PC-9 (cell line): ENCODE data around the gene PALM3. TPM values are rescaled to one million over a fixed set of nuclear protein-coding genes. Genes with fewer than 3 reads are reported as not detected.
"Not testable (repeated sequence)": the region's sequence is repeated elsewhere in the genome, so short reads cannot be mapped to it uniquely, and the experiment has no call there.

Source experiments
- BruUV-seq: library from RNA; stranded (reverse); fragments of 400-500 nt; replicated peaks from 2 replicates; lab custom pipeline; 2021; lab: Mats Ljungman, UMichigan
- CTCF ChIA-PET: fragments of 300-600 bp; sonication (Branson Sonifier 250); formaldehyde crosslinking; loops from one replicate; lab custom pipeline; 2022; ENCODE audit warnings: antibody characterized with exemption; lab: Charles Lee
- POLR2A ChIA-PET: fragments of 300-600 bp; sonication (Branson Sonifier 250); formaldehyde crosslinking; loops from one replicate; lab custom pipeline; 2022; ENCODE audit warnings: antibody characterized with exemption; ENCODE audit not compliant: unreplicated experiment; lab: Charles Lee
- DNase-seq, 2 experiments: peaks; one replicate each; pipeline versions ENCODE4 v3.0.0 to v3.0.0-alpha.2; 2015 to 2022; ENCODE audit warnings: mixed read lengths in 1 of 2
- H2AFZ ChIP-seq: fragments of 200-600 bp; sonication (generic); 2 replicates; pipeline ENCODE4 v1.8.1; 2017; ENCODE audit warnings: antibody characterized with exemption
- H3F3A ChIP-seq: fragments of 200-600 bp; sonication (generic); 2 replicates; pipeline ENCODE4 v1.8.1; 2017; ENCODE audit warnings: antibody characterized with exemption, mild to moderate bottlenecking, low read depth; ENCODE audit not compliant: insufficient read depth
- H3K27ac ChIP-seq: fragments of 200-600 bp; sonication (generic); 2 replicates; pipeline ENCODE4 v1.6.1; 2016; ENCODE audit warnings: mixed run types
- H3K27me3 ChIP-seq: fragments of 200-600 bp; sonication (generic); 2 replicates; pipeline ENCODE4 v1.6.1; 2016; ENCODE audit warnings: low read depth, mixed run types; ENCODE audit not compliant: insufficient read depth
- H3K36me3 ChIP-seq: fragments of 200-600 bp; sonication (generic); 2 replicates; pipeline ENCODE4 v1.6.1; 2016; ENCODE audit warnings: low read depth, mixed run types
- H3K4me1 ChIP-seq: fragments of 200-600 bp; sonication (generic); replicated peaks from 2 replicates; pipeline ENCODE4 v1.6.1; 2016; ENCODE audit warnings: mixed run types; ENCODE audit not compliant: insufficient read depth
- H3K4me2 ChIP-seq: fragments of 200-600 bp; sonication (generic); 2 replicates; pipeline ENCODE4 v1.6.1; 2017; ENCODE audit warnings: mixed run types
- H3K4me3 ChIP-seq: fragments of 200-600 bp; sonication (generic); 2 replicates; pipeline ENCODE4 v1.6.1; 2016; ENCODE audit warnings: mixed run types
- H3K79me2 ChIP-seq: fragments of 200-600 bp; sonication (generic); 2 replicates; pipeline ENCODE4 v1.6.1; 2017; ENCODE audit warnings: low read depth, mixed run types
- H3K9me2 ChIP-seq: fragments of 200-600 bp; sonication (generic); 2 replicates; pipeline ENCODE4 v1.8.1; 2017; ENCODE audit warnings: mild to moderate bottlenecking; ENCODE audit not compliant: insufficient read depth
- H3K9me3 ChIP-seq: fragments of 200-600 bp; sonication (generic); 2 replicates; pipeline ENCODE4 v1.8.1; 2016; ENCODE audit warnings: low read depth; ENCODE audit not compliant: insufficient read depth
- H4K20me1 ChIP-seq: fragments of 200-600 bp; sonication (generic); 2 replicates; pipeline ENCODE4 v1.8.1; 2017; ENCODE audit not compliant: insufficient read depth
- CTCF ChIP-seq: fragments of 200-600 bp; sonication (generic); conservative IDR thresholded peaks from 2 replicates; pipeline ENCODE4 v1.6.1; 2017; ENCODE audit warnings: mixed run types, antibody characterized with exemption, mild to moderate bottlenecking, moderate library complexity
- EZH2 ChIP-seq: fragments of 200-600 bp; sonication (generic); IDR thresholded peaks from 2 replicates; pipeline ENCODE4 v1.8.0; 2017; ENCODE audit warnings: antibody characterized with exemption, low read depth
- intact Hi-C: fragments of 100-400 bp; cut with micrococcal nuclease; formaldehyde crosslinking; loops from one replicate; pipeline ENCODE4 v1.10.0; 2022; ENCODE audit not compliant: unreplicated experiment
- total RNA-seq: library from RNA; stranded (reverse); gene quantifications from 2 replicates; pipeline ENCODE4 v1.2.3, GENCODE V29; 2021

PALM3 gene
- total RNA-seq, 1 experiment from 2014 or later = 28.8 TPM

DNA sequence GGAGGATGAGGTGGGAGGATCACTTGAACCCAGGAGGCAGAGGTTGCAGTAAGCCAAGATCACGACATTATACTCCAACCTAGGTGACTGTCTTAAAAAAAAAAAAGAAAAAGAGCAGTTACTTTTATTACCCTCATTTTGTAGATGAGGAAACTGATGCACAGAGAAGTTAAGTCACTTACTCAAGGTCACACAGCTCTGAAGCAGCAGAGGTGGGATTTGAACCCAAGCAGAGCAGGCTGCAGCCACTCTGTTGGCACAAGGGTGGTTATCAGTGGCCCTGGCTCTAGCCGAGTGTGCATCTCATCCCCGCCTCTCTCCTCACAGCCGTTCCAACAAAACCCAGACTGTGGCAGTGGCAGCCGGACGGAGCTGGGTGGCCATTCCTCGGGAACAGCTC lies 22.7 kb downstream of the PALM3 start:
- H3K27ac ChIP-seq = no peak overlapping the region
- TF ChIP-seq CTCF = no peak
- no peak for TF ChIP-seq EZH2
- H3K79me2 ChIP-seq = no peaks in the 10 kb centered on the region
- no peaks in the 10 kb centered on the region for H3K4me1 ChIP-seq
- no TSS peak for BruUV-seq
- H4K20me1 ChIP-seq = no peaks in the 10 kb centered on the region
- no peak overlapping the region for H3K4me2 ChIP-seq
- ChIA-PET CTCF (no interaction called here), POLR2A (no interaction called here)
- DNase-seq = no peak
- no peaks in the 10 kb centered on the region for H3K9me3 ChIP-seq
- H3K4me3 ChIP-seq = no peak overlapping the region
- peaks cover under 1% of the 10 kb centered on the region; the same call in 1 of the 2 replicates for H3F3A ChIP-seq
- H3K36me3 ChIP-seq = no peaks in the 10 kb centered on the region
- no peaks in the 10 kb centered on the region for H3K9me2 ChIP-seq
- H2AFZ ChIP-seq = no peak overlapping the region
- no peaks in the 10 kb centered on the region for H3K27me3 ChIP-seq
- intact Hi-C loops = no loop called here

DNA sequence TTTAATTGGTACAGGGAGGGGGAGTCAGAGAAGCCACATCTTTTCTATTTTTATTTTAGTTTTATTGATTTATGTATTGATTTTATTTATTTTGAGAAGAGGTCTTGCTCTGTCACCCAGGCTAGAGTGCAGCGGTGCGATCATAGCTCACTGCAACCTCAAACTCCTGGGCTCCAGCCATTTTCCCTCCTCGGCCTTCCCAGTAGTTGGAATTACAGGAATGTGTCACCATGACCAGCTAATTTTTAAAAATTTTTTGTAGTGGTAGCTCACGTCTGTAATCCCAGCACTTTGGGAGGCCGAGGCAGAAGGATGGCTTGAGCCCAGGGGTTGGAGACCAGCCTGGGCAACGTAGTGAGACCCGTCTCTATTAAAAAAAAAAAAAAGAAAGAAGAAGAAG lies 26.2 kb downstream of the PALM3 start:
- no peaks in the 10 kb centered on the region for H3K79me2 ChIP-seq
- intact Hi-C loops = no loop called here
- H3K27ac ChIP-seq = no peak overlapping the region
- BruUV-seq = no TSS peak
- DNase-seq = no peak
- no peaks in the 10 kb centered on the region for H3K36me3 ChIP-seq
- H3K4me2 ChIP-seq = no peak overlapping the region
- POLR2A ChIA-PET = no interaction called here
- no peak for TF ChIP-seq CTCF
- no peak for TF ChIP-seq EZH2
- no peaks in the 10 kb centered on the region; the same call in 1 of the 2 replicates for H3K4me1 ChIP-seq
- H3K9me2 ChIP-seq = no peaks in the 10 kb centered on the region
- peaks cover 5% of the 10 kb centered on the region; the same call in 1 of the 2 replicates for H3F3A ChIP-seq
- no peaks in the 10 kb centered on the region for H4K20me1 ChIP-seq
- H3K4me3 ChIP-seq = no peak overlapping the region
- H2AFZ ChIP-seq = no peak overlapping the region
- CTCF ChIA-PET = interaction anchor here (0.6 kb wide), 1 partner anchor 96 kb away, joined by 9 read pairs; no protein-coding TSS in a partner anchor
- no peaks in the 10 kb centered on the region for H3K27me3 ChIP-seq
- H3K9me3 ChIP-seq = no peaks in the 10 kb centered on the region

DNA sequence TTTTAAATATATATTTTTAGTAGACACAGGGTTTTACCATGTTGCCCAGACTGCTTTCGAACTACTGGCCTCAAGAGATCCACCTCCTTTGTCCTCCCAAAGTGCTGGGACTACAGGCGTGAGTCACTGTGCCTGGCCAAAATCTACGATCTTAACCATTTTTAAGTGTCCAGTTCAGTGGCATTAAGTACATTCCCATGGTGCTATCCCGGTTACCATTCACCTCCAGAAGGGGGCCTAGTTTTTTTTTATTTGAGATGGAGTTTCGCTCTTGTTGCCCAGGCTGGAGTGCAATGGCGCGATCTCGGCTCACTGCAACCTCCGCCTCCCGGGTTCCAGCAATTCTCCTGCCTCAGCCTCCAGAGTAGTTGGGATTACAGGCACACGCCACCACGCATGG lies 26.7 kb downstream of the PALM3 start:
- BruUV-seq, H4K20me1 ChIP-seq, H3K79me2 ChIP-seq, H3K4me1 ChIP-seq, H3K4me2 ChIP-seq, H3K9me2 ChIP-seq, H3K9me3 ChIP-seq, H3K4me3 ChIP-seq, DNase-seq, H3K36me3 ChIP-seq, H2AFZ ChIP-seq, H3K27ac ChIP-seq, H3K27me3 ChIP-seq, intact Hi-C loops, POLR2A ChIA-PET: not testable (repeated sequence)
- peaks cover 10% of the 10 kb centered on the region; the same call in 1 of the 2 replicates for H3F3A ChIP-seq
- CTCF ChIA-PET = interaction anchor here (0.7 kb wide), 1 partner anchor 81 kb away, joined by 3 read pairs; no protein-coding TSS in a partner anchor

DNA sequence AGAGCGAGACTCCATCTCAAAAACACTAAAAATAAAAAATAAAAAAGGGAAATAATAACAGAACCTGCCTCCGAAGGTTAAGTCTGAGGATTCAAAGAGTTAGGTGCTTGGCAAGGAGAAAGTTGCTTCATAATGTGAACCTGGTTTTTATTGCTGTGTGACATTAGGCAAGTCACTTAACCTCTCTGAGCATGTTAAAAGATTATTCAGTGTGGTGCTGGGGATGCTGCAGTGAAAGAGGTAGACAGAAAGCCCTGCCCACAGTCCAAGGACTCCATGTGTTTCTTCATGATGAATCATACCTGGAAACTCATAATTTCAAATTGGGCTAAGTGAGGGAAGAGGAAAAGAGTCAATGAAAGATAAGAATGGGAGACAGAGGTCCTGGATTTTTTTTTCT lies 27.9 kb downstream of the PALM3 start:
- CTCF ChIA-PET = interaction anchor here (0.5 to 0.6 kb wide), 2 partner anchors 46 to 186 kb away, joined by 4 to 6 read pairs; no protein-coding TSS in a partner anchor
- no TSS peak for BruUV-seq
- Histone ChIP-seq H3K27ac (no peak overlapping the region), H3K4me3 (no peak overlapping the region), H3K9me2 (no peaks in the 10 kb centered on the region), H3K4me2 (no peak overlapping the region), H3F3A (peaks cover 14% of the 10 kb centered on the region; the same call in 1 of the 2 replicates), H3K36me3 (no peaks in the 10 kb centered on the region), H2AFZ (no peak overlapping the region), H3K79me2 (no peaks in the 10 kb centered on the region), H4K20me1 (no peaks in the 10 kb centered on the region), H3K9me3 (no peaks in the 10 kb centered on the region), H3K27me3 (no peaks in the 10 kb centered on the region), H3K4me1 (no peaks in the 10 kb centered on the region; the same call in 1 of the 2 replicates)
- DNase-seq = no peak
- POLR2A ChIA-PET = no interaction called here
- intact Hi-C loops = loop anchor here (5.0 kb wide), 1 partner anchor 38 kb away; the partner anchor contains the start of gene MISP3
- no peak for TF ChIP-seq EZH2
- no peak for TF ChIP-seq CTCF
